Ascending aorta (tissue), 2 donors: ENCODE measurements around the gene SMIM17. TPM values are rescaled to one million over a fixed set of nuclear protein-coding genes. Genes with fewer than 3 reads are reported as not detected.
"Not testable (repeated sequence)": the region's sequence is repeated elsewhere in the genome, so short reads cannot be mapped to it uniquely, and the experiment has no call there.

Experiments used
- DNase-seq, 2 donors: peaks; one replicate each; pipeline ENCODE4 v3.0.0-alpha.2; 2019; ENCODE audit warnings: low spot score in 2 of 2
- H3K27ac ChIP-seq, 2 donors: fragments of 200-600 bp; sonication (generic); one replicate each; pipeline ENCODE4 v1.5.1; 2016 to 2017; ENCODE audit warnings: mild to moderate bottlenecking in 1 of 2
- H3K27me3 ChIP-seq: fragments of 200-600 bp; sonication (generic); one replicate; pipeline ENCODE4 v1.5.1; 2017
- H3K36me3 ChIP-seq, 2 donors: fragments of 200-600 bp; sonication (generic); one replicate each; pipeline ENCODE4 v1.5.1; 2016
- H3K4me1 ChIP-seq, 2 donors: fragments of 200-600 bp; sonication (generic); one replicate each; pipeline ENCODE4 v1.5.1; 2016 to 2017; ENCODE audit warnings: mild to moderate bottlenecking in 1 of 2
- H3K4me3 ChIP-seq, 2 donors: fragments of 200-600 bp; sonication (generic); one replicate each; pipeline ENCODE4 v1.5.1; 2016 to 2017; ENCODE audit warnings: mild to moderate bottlenecking in 1 of 2
- H3K9me3 ChIP-seq, 2 donors: fragments of 200-600 bp; sonication (generic); one replicate each; pipeline ENCODE4 v1.5.1; 2016
- CTCF ChIP-seq, 3 experiments: fragments of 200-600 bp in 2 of 3; fragments of 450-650 bp in 1 of 3; sonication (generic) in 2 of 3; IDR thresholded peaks; one replicate each; pipeline ENCODE4 v1.5.1; 2016 to 2019; ENCODE audit warnings: antibody characterized with exemption in 3 of 3, mild to moderate bottlenecking in 1 of 3, moderate library complexity in 1 of 3
- intact Hi-C: fragments of 100-400 bp; cut with DNase I; formaldehyde crosslinking; loops from one replicate; pipeline ENCODE4 v1.15.1; 2023
- total RNA-seq: library from RNA; depleted of rRNA; stranded (reverse); fragments of >200 nt; gene quantifications from one replicate; pipeline ENCODE4 v1.1.0, GENCODE V29; 2016

SMIM17 gene
- total RNA-seq, 1 donor from 2014 or later, result not detected

DNA sequence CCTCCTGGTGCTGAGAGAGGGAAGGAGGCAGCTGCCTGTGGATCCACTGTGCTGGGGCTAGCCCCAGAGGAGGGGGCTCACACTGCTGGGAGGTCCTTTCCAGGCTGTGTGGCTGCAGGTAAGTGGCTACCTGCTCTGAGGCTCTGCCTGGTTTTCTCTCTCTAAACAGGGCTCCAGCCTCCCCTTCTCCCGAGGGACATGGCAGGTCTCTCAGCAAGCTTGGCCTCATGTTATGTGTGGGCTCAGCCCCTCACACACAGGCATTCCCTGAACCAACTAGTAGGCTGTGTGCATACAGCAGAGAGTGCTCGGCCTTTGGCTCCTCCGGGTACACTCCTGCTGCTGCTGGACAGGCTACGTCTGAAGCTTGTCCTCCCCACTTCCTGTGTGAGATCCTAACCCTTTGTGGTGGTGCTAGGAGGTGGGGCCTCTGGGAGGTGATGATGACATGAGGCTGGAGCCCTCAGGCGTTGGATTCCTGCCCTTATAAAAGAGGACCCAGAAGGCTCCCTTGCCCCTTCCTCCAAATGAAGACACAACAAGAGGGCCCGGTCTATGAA is 24.4 kb downstream of the SMIM17 start:
- H3K36me3 ChIP-seq, result peaks cover 7 to 15% of the 10 kb centered on the region in 2 donors
- peak in 1 of 2 donors; percentile 42 for DNase-seq
- H3K9me3 ChIP-seq, result no peaks in the 10 kb centered on the region
- no peak for TF ChIP-seq CTCF (IDR thresholded peaks at IDR 0.05)
- no peaks in the 10 kb centered on the region for H3K27me3 ChIP-seq
- no peak overlapping the region for H3K27ac ChIP-seq
- H3K4me1 ChIP-seq, result peaks cover 0 to 7% of the 10 kb centered on the region in 2 donors
- intact Hi-C loops, result no loop called here
- no peak overlapping the region for H3K4me3 ChIP-seq

- Histone ChIP-seq H3K27ac (no peak overlapping the region), H3K4me3 (no peak overlapping the region), H3K4me1 (peaks cover 0 to 7% of the 10 kb centered on the region in 2 donors), H3K36me3 (peaks cover 6 to 11% of the 10 kb centered on the region in 2 donors), H3K27me3 (no peaks in the 10 kb centered on the region), H3K9me3 (no peaks in the 10 kb centered on the region)
- DNase-seq, result peak in 1 of 2 donors; percentile 37
- intact Hi-C loops, result no loop called here
- no peak for TF ChIP-seq CTCF (IDR thresholded peaks at IDR 0.05)
Measured at GRCh38 chr19:56668676-56669075, 25.7 kb downstream of the SMIM17 start.

GRCh38 chr19:56670401-56670960 is 27.5 kb downstream of the SMIM17 start:
- H3K27ac ChIP-seq, result no peak overlapping the region
- peak overlapping the region in 1 of 2 donors; percentile 79 for H3K4me3 ChIP-seq
- no peaks in the 10 kb centered on the region for H3K27me3 ChIP-seq
- TF ChIP-seq CTCF (IDR thresholded peaks at IDR 0.05), result no peak
- H3K4me1 ChIP-seq, result peaks cover 0 to 7% of the 10 kb centered on the region in 2 donors
- peak in 1 of 2 donors; percentile 54 for DNase-seq
- intact Hi-C loops, result loop anchor here (2.0 kb wide), 2 partner anchors 76 to 170 kb away; partner anchors contain the start of genes PEG3, ZIM2 and ZNF71
- no peaks in the 10 kb centered on the region for H3K36me3 ChIP-seq
- no peaks in the 10 kb centered on the region for H3K9me3 ChIP-seq

DNA sequence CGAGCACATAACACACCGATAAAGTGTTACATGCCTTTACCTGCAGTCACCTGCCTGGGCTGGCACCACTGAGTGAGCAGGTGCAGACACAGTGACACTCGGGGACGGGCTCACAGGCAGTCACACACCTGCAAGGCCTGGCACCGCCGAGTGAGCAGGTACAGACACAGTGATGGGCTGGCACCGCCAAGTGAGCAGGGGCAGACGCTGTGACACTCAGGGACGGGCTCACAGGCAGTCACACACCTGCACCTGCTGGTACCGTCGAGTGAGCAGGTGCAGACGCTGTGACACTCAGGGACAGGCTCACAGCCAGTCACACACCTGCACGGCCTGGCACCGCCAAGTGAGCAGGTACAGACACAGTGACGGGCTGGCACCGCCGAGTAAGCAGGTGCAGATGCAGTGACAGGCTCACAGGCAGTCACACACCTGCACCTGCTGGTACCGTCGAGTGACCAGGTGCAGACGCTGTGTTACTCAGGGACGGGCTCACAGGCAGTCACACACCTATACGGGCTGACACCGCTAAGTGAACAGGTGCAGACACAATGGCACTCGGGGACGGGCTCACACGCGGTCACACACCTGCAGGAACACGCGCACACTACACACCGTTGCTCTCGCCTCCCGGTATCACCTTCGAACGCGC is 28.1 kb downstream of the SMIM17 start:
- intact Hi-C loops, result loop anchor here (2.0 kb wide), 2 partner anchors 76 to 170 kb away; partner anchors contain the start of genes PEG3, ZIM2 and ZNF71
- no peak overlapping the region for H3K27ac ChIP-seq
- TF ChIP-seq CTCF (IDR thresholded peaks at IDR 0.05), result no peak
- peak overlapping the region; percentile 57 to 79 for H3K4me3 ChIP-seq
- peaks cover 0 to 7% of the 10 kb centered on the region in 2 donors for H3K4me1 ChIP-seq
- H3K9me3 ChIP-seq, result no peaks in the 10 kb centered on the region
- H3K27me3 ChIP-seq, result no peaks in the 10 kb centered on the region
- H3K36me3 ChIP-seq, result no peaks in the 10 kb centered on the region
- peak in 1 of 2 donors; percentile 60 for DNase-seq

DNA sequence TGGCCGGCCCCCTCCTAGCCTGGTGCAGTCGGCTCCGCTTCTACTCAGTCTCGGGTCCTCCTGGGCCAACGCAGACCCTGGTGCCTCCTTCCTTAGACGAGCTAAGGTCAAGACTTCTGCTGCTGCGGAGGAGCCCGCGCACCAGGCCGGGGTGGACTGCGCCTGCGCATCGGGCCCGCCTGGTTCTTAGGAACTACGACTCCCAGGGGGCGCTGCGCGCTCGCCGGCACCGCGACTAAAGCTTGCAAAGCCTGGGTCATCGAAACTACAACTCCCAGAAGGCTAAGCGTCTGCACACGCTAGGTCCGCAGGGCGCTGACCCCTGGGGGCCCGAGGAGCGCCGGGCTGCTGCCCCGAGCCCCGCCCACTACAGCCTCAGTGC is 28.6 kb downstream of the SMIM17 start, which contains the start of gene ZNF835:
Gene ZNF835 (minus strand): TSS at position 145 of the 382 bp plus-strand sequence. CDS start 6,559 bp downstream, outside the sequence.
- DNase-seq, result peak; percentile 63 to 94
- H3K27ac ChIP-seq, result no peak within 1 kb of the TSS
- H3K27me3 ChIP-seq, result no peaks in the 10 kb centered on the region
- H3K36me3 ChIP-seq, result no peaks in the 10 kb centered on the region
- intact Hi-C loops, result loop anchor here (2.0 kb wide), 2 partner anchors 77 to 169 kb away; partner anchors contain the start of genes PEG3, ZIM2 and ZNF71
- H3K9me3 ChIP-seq, result no peaks in the 10 kb centered on the region
- peaks cover 0 to 7% of the 10 kb centered on the region in 2 donors for H3K4me1 ChIP-seq
- TF ChIP-seq CTCF (IDR thresholded peaks at IDR 0.05), result peak in 2 of 3 experiments; percentile 26 to 34
- H3K4me3 ChIP-seq, result peak within 1 kb of the TSS; percentile 57 to 79

DNA sequence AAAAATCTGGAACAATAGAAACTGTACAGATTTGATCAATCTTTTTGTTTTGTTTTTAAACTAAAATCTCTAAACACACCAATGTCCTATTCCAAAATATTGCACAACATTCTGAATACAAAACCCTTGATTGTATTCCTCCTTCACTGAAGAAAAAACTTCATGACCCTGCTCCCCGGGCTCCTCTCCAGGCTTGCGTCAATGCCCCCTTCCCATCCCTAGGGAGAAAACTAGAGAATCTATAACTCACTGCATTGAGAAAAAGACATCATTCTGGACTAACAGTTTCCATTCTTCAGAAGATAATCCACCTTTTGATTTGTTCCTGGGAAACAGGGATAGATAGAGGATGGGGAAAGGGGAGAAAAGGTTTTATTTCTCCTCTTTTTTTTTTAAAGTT is 29.7 kb downstream of the SMIM17 start:
- H3K4me3 ChIP-seq, intact Hi-C loops, H3K9me3 ChIP-seq, DNase-seq, H3K27me3 ChIP-seq, H3K36me3 ChIP-seq, H3K27ac ChIP-seq, H3K4me1 ChIP-seq: not testable (repeated sequence)
